GM12865 (cell line): ENCODE results near the gene SERGEF.

ENCODE experiments used
- DNase-seq: peaks from one replicate; pipeline ENCODE4 v3.0.0; 2010; ENCODE audit warnings: low read depth
- H3K4me3 ChIP-seq: 2 replicates; pipeline ENCODE4 v1.5.1; 2011; ENCODE audit warnings: mild to moderate bottlenecking, low read depth, low read length, control low read depth
- CTCF ChIP-seq: IDR thresholded peaks from 2 replicates; pipeline ENCODE4 v1.5.1; 2011; ENCODE audit warnings: low read length, control low read depth, low read depth, inconsistent platforms; ENCODE audit not compliant: insufficient read depth; ENCODE audit errors: missing control alignments

Gene SERGEF

GRCh38 chr11:17915500-17916143 lies 97.2 kb downstream of the SERGEF start:
- DNase-seq, result no peak
- no peak for TF ChIP-seq CTCF

GRCh38 chr11:17914957-17915356 lies 97.9 kb downstream of the SERGEF start:
- no peak for DNase-seq
- H3K4me3 ChIP-seq, result no peak overlapping the region
- TF ChIP-seq CTCF, result no peak

More at GRCh38 chr11:17915500-17916143, 97.2 kb downstream of the SERGEF start:
- no peak overlapping the region for H3K4me3 ChIP-seq

GRCh38 chr11:17907046-17907445 lies 105.8 kb downstream of the SERGEF start:
- no peak for TF ChIP-seq CTCF
- H3K4me3 ChIP-seq, result no peak overlapping the region
- no peak for DNase-seq

- peak; percentile 9 for DNase-seq
- no peak overlapping the region for H3K4me3 ChIP-seq
- peak; percentile 9 for TF ChIP-seq CTCF
These were observed 106.4 kb downstream of the SERGEF start for GRCh38 chr11:17906436-17906835.

GRCh38 chr11:17905477-17905876 lies 107.4 kb downstream of the SERGEF start:
- TF ChIP-seq CTCF, result no peak
- no peak overlapping the region for H3K4me3 ChIP-seq
- DNase-seq, result peak; percentile 13

- H3K4me3 ChIP-seq, result no peak overlapping the region
These were observed 111.4 kb downstream of the SERGEF start for GRCh38 chr11:17901481-17901880.

More at GRCh38 chr11:17901481-17901880, 111.4 kb downstream of the SERGEF start:
- no peak for DNase-seq
- TF ChIP-seq CTCF, result no peak
